D721Med (cell line): ENCODE data around the gene UST.
A peak's percentile ranks its signal among the peaks of the same experiment; 100 is the strongest.

Experiments
- DNase-seq: peaks from one replicate; pipeline ENCODE4 v3.0.0; 2011; ENCODE audit warnings: low spot score; ENCODE audit not compliant: insufficient read length
- FAIRE-seq: peaks from 2 replicates; lab custom pipeline; 2011; peaks lifted over from hg19 to GRCh38; lab: Jason Lieb, UNC
- TF ChIP-seq, protein P1 (sequence below): IDR thresholded peaks from 2 replicates; pipeline ENCODE4 v1.5.1; 2012; ENCODE audit warnings: mild to moderate bottlenecking, control low read depth; ENCODE audit not compliant: insufficient read depth; ENCODE audit errors: missing control alignments

Gene UST, protein sequence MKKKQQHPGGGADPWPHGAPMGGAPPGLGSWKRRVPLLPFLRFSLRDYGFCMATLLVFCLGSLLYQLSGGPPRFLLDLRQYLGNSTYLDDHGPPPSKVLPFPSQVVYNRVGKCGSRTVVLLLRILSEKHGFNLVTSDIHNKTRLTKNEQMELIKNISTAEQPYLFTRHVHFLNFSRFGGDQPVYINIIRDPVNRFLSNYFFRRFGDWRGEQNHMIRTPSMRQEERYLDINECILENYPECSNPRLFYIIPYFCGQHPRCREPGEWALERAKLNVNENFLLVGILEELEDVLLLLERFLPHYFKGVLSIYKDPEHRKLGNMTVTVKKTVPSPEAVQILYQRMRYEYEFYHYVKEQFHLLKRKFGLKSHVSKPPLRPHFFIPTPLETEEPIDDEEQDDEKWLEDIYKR

DNA sequence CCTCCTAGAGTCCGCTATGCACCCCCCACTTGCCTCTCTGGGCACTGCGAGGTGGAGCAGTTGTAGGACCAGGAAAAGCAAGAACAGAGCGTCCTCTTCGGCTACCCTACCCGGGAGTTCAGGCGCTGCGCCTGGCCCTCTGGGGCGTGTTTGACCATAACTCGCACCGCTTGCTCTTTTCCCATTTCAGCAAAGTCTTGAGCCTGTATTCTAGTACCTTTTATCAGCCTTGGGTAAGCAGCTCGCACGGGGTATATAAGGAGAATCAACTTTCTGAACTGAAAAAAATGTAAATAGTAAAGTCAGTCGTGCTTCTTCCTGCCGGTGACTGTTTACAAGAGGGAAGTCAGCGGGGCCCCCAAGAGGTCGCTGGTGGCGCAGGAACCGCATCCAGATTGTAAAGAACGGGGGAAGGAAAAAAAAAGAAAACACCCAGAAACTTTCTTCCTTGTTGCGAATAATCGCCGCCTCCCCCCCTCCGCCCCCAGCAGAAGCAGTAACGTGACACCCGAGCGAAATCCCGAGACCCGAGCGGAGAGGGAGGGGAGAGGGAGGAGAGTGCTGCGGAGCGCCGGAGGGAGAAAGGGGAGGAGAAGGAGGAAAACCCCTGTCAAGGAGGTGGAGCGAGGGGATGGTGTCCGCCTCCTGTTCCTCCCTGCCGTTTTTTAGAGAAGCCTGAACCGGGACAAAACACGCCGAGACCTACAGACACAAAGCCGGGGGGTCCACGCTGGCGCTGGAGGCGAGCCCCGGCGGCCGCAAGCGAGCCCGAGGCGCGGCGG, at the start of gene UST:
Gene UST, plus strand, starts transcription at position 668 of the 782 bp plus-strand sequence. CDS start 401 bp downstream, outside the sequence.
- DNase-seq (no peak), FAIRE-seq (no peak)
- TF ChIP-seq, protein P1, sequence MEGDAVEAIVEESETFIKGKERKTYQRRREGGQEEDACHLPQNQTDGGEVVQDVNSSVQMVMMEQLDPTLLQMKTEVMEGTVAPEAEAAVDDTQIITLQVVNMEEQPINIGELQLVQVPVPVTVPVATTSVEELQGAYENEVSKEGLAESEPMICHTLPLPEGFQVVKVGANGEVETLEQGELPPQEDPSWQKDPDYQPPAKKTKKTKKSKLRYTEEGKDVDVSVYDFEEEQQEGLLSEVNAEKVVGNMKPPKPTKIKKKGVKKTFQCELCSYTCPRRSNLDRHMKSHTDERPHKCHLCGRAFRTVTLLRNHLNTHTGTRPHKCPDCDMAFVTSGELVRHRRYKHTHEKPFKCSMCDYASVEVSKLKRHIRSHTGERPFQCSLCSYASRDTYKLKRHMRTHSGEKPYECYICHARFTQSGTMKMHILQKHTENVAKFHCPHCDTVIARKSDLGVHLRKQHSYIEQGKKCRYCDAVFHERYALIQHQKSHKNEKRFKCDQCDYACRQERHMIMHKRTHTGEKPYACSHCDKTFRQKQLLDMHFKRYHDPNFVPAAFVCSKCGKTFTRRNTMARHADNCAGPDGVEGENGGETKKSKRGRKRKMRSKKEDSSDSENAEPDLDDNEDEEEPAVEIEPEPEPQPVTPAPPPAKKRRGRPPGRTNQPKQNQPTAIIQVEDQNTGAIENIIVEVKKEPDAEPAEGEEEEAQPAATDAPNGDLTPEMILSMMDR: peak; percentile 53

DNA sequence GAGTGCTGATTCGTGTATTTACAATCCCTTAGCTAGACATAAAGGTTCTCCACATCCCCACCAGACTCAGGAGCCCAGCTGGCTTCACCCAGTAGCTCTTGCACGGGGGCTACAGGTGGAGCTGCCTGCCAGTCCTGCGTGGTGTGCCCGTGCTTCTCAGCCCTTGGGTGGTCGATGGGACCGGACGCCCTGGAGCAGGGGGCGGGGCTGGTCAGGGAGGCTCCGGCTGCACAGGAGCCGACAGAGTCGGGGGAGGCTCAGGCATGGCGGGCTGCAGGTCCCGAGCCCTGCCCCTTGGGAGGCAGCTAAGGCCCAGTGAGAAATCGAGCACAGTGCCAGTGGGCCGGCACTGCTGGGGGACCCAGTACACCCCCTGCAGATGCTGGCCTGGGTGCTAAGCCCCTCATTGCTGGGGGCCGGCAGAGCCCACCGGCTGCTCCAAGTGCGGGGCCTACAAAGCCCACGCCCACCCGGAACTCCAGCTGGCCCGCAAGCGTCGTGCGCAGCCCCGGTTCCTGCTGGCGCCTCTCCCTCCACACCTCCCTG, 48.9 kb upstream of the UST start:
- DNase-seq (no peak), FAIRE-seq (no peak)
- TF ChIP-seq, protein P1: no peak

DNA sequence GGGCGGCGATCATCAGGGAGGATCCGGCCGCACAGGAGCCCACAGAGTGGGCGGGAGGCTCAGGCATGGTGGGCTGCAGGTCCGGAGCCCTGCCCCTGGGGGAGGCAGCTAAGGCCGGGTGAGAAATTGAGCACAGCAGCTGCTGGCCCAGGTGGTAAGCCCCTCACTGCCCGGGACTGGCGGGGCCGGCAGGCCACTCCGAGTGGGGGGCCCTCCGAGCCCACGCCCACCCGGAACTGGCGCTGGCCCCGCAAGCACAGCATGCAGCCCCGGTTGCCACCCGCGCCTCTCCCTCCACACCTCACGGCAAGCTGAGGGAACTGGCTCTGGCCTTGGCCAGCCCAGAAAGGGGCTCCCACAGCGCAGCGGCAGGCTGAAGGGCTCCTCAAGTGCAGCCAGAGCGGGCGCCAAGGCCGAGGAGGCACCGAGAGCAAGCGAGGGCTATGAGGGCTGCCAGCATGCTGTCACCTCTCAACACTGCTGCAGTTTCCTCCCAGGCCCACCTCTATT, 48.1 kb upstream of the UST start:
- TF ChIP-seq, protein P1: no peak
- FAIRE-seq: no peak

DNA sequence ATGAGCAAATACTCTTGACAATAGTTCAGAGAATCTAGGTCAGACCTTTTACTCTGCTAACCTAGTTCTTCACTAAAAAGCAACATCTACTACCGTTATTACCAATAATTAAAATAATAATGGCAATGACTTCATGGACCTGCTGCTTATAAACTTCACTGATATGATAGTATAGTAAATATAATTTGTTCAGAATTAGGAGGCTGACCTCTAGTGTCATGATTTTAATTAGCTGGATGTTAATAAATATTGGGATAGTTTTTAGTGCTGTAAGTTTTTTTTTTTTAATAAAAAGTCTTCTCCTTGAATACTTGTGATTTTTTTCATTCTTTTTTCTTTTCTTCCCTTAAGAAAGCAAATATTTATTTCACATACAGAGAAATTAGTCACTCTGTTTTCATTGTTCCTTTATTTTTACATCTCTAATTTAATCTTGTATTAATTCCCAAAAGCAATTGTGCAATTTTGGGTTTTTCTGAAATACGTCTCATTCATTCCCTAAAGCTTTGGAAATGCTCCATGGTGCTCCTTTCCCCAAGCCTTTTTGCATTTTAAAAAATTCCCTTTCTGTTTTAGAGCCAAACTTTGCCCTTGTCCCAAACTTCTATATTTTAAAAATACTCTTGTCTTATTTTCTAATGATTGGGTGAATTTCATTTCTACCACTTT, 46.6 kb upstream of the UST start:
- no peak for FAIRE-seq
- no peak for DNase-seq
- TF ChIP-seq, protein P1: no peak

More for the DNA sequence above, 48.1 kb upstream of the UST start:
- no peak for DNase-seq

DNA sequence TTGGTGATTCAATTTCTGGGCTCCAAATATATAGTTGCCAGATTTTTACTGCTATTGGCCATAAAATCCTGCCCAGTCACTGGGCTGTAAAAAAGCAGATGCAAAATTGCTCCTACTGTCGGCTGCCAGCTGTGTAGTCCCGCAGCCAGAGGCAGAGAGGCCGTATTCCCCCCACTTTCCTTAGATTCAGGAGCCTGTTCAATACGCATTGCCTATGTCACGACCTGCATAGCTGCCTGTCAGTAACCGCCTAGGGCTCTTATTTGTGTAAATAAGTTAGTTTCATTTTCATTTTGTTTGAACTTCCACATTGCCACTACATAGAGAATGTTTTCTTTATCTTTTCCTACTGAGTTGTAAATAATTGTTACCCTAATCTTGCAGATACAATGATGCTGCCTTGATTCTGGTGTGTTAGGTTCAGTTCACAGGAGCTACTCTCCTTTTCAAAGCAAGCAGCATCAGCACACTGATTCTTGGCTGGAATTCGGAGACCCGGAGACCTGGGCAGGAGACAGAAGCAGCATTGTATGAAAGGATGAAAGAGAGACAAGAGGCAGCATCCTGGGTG, 46.0 kb upstream of the UST start:
- TF ChIP-seq, protein P1: no peak
- DNase-seq (no peak), FAIRE-seq (no peak)

DNA sequence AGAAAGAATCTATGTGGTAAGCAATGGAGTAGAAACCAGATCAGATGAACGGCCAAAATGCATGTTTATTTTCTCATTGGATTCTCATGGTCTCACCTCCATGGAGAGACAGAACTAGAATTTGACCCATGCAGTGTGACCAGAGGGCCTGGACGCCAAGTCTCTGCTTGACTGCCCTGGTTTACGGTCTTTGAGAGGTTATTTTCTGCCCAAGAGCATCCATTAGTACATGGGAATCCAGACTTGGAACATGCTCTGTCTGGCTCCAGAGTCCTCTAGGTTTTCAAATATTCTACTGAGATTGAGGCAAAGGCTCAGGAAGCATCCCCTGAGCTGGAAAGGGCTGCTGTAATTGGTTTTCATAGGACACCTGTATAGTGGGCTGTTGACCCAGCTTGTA, 45.5 kb upstream of the UST start:
- no peak for DNase-seq
- TF ChIP-seq, protein P1: no peak
- FAIRE-seq: no peak
